HG02610 (cell line): ENCODE results near the gene WDR43.

Experiments
- ATAC-seq: cut with Tn5 transposase; IDR thresholded peaks from one replicate; pipeline ENCODE4 v1.9.1; 2021; ENCODE audit warnings: mild to moderate bottlenecking, moderate library complexity; ENCODE audit not compliant: unreplicated experiment

WDR43 gene

GRCh38 chr2:28909655-28910353 lies 15.3 kb downstream of the WDR43 start:
- ATAC-seq, result no peak

- ATAC-seq, result no peak
Observed at GRCh38 chr2:28915939-28916338, 21.5 kb downstream of the WDR43 start.

- ATAC-seq, result no peak
Observed at GRCh38 chr2:28926847-28927246, 32.4 kb downstream of the WDR43 start.

- ATAC-seq, result no peak
Observed at GRCh38 chr2:28927469-28927868, 33.0 kb downstream of the WDR43 start.

- ATAC-seq, result no peak
Observed at GRCh38 chr2:28927878-28928277, 33.4 kb downstream of the WDR43 start.

GRCh38 chr2:28929581-28929980 lies 35.1 kb downstream of the WDR43 start:
- no peak for ATAC-seq

GRCh38 chr2:28930205-28930604 lies 35.7 kb downstream of the WDR43 start:
- ATAC-seq, result no peak

GRCh38 chr2:28934769-28935168 lies 40.3 kb downstream of the WDR43 start:
- no peak for ATAC-seq

- no peak for ATAC-seq
Observed at GRCh38 chr2:28941008-28941407, 46.5 kb downstream of the WDR43 start.

GRCh38 chr2:28944535-28945248 lies 50.2 kb downstream of the WDR43 start:
- ATAC-seq, result no peak

- ATAC-seq, result no peak
Observed at GRCh38 chr2:28948160-28948559, 53.7 kb downstream of the WDR43 start.

GRCh38 chr2:28949190-28949589 lies 54.7 kb downstream of the WDR43 start:
- ATAC-seq, result no peak

- no peak for ATAC-seq
Observed at GRCh38 chr2:28949617-28950305, 55.3 kb downstream of the WDR43 start.

GRCh38 chr2:28950941-28951630 lies 56.6 kb downstream of the WDR43 start:
- ATAC-seq, result no peak

- ATAC-seq, result no peak
Observed at GRCh38 chr2:28951910-28952835, 57.7 kb downstream of the WDR43 start.

- no peak for ATAC-seq
Observed at GRCh38 chr2:28952836-28953211, 58.4 kb downstream of the WDR43 start.

GRCh38 chr2:28955467-28955866 lies 61.0 kb downstream of the WDR43 start:
- ATAC-seq, result no peak

- no peak for ATAC-seq
Observed at GRCh38 chr2:28956415-28956826, 62.0 kb downstream of the WDR43 start.

GRCh38 chr2:28956890-28957289 lies 62.4 kb downstream of the WDR43 start:
- no peak for ATAC-seq

- no peak for ATAC-seq
Observed at GRCh38 chr2:28958689-28959088, 64.2 kb downstream of the WDR43 start.
